Omental fat pad (tissue), 4 donors: ENCODE measurements around the gene ANK2. TPM values are rescaled to one million over a fixed set of nuclear protein-coding genes. Genes with fewer than 3 reads are reported as not detected.

Source experiments
- ATAC-seq: fragments of 150-250 bp; one replicate; pipeline ENCODE4 v1.9.1; 2016; ENCODE audit warnings: mild to moderate bottlenecking, moderate library complexity; ENCODE audit not compliant: low FRiP score
- DNase-seq: peaks from one replicate; pipeline ENCODE4 v3.0.0-alpha.2; 2019; ENCODE audit warnings: low spot score
- CTCF ChIP-seq, 3 donors: fragments of 450-650 bp; IDR thresholded peaks; one replicate each; pipeline ENCODE4 v1.5.1; 2016 to 2017; ENCODE audit warnings: antibody characterized with exemption in 3 of 3, mild to moderate bottlenecking in 3 of 3, moderate library complexity in 2 of 3
- total RNA-seq, 4 donors: library from RNA; depleted of rRNA; stranded (reverse); fragments of >200 nt; gene quantifications; one replicate each; pipeline ENCODE4 v1.1.0, GENCODE V29; 2016

ANK2 gene
- total RNA-seq, 4 donors from 2014 or later, result 51.4 to 200 (median 84.9) TPM

- ATAC-seq (no peak), DNase-seq (no peak)
- TF ChIP-seq CTCF (IDR thresholded peaks at IDR 0.05), result no peak
Measured at GRCh38 chr4:113142351-113142750, 92.9 kb downstream of the ANK2 start.

GRCh38 chr4:113144091-113144490 is 94.6 kb downstream of the ANK2 start:
- no peak for TF ChIP-seq CTCF (IDR thresholded peaks at IDR 0.05)
- ATAC-seq (no peak), DNase-seq (no peak)

- no peak for TF ChIP-seq CTCF (IDR thresholded peaks at IDR 0.05)
- DNase-seq, result no peak
- ATAC-seq, result no peak
Measured at GRCh38 chr4:113145147-113145518, 95.7 kb downstream of the ANK2 start.

- TF ChIP-seq CTCF (IDR thresholded peaks at IDR 0.05), result no peak
- ATAC-seq, result no peak
- DNase-seq, result no peak
Measured at GRCh38 chr4:113145519-113146291, 96.3 kb downstream of the ANK2 start.

- no peak for DNase-seq
- ATAC-seq, result peak; percentile 75
- TF ChIP-seq CTCF (IDR thresholded peaks at IDR 0.05), result no peak
Measured at GRCh38 chr4:113146876-113147358, 97.5 kb downstream of the ANK2 start.

GRCh38 chr4:113147498-113148111 is 98.2 kb downstream of the ANK2 start:
- TF ChIP-seq CTCF (IDR thresholded peaks at IDR 0.05), result no peak
- ATAC-seq, result no peak
- DNase-seq, result no peak

GRCh38 chr4:113148925-113149324 is 99.5 kb downstream of the ANK2 start:
- no peak for TF ChIP-seq CTCF (IDR thresholded peaks at IDR 0.05)
- DNase-seq, result no peak

More at GRCh38 chr4:113148925-113149324, 99.5 kb downstream of the ANK2 start:
- no peak for ATAC-seq
